Ascending aorta (tissue), 2 donors: ENCODE measurements around the gene RPL39. TPM values are rescaled to one million over a fixed set of nuclear protein-coding genes. Genes with fewer than 3 reads are reported as not detected.
"Not testable (repeated sequence)": the region's sequence is repeated elsewhere in the genome, so short reads cannot be mapped to it uniquely, and the experiment has no call there.

Source experiments
- DNase-seq, 2 donors: peaks; one replicate each; pipeline ENCODE4 v3.0.0-alpha.2; 2019; ENCODE audit warnings: low spot score in 2 of 2
- H3K27ac ChIP-seq, 2 donors: fragments of 200-600 bp; sonication (generic); one replicate each; pipeline ENCODE4 v1.5.1; 2016 to 2017; ENCODE audit warnings: mild to moderate bottlenecking in 1 of 2
- H3K27me3 ChIP-seq: fragments of 200-600 bp; sonication (generic); one replicate; pipeline ENCODE4 v1.5.1; 2017
- H3K36me3 ChIP-seq, 2 donors: fragments of 200-600 bp; sonication (generic); one replicate each; pipeline ENCODE4 v1.5.1; 2016
- H3K4me1 ChIP-seq, 2 donors: fragments of 200-600 bp; sonication (generic); one replicate each; pipeline ENCODE4 v1.5.1; 2016 to 2017; ENCODE audit warnings: mild to moderate bottlenecking in 1 of 2
- H3K4me3 ChIP-seq, 2 donors: fragments of 200-600 bp; sonication (generic); one replicate each; pipeline ENCODE4 v1.5.1; 2016 to 2017; ENCODE audit warnings: mild to moderate bottlenecking in 1 of 2
- H3K9me3 ChIP-seq, 2 donors: fragments of 200-600 bp; sonication (generic); one replicate each; pipeline ENCODE4 v1.5.1; 2016
- intact Hi-C: fragments of 100-400 bp; cut with DNase I; formaldehyde crosslinking; loops from one replicate; pipeline ENCODE4 v1.15.1; 2023
- total RNA-seq: library from RNA; depleted of rRNA; stranded (reverse); fragments of >200 nt; gene quantifications from one replicate; pipeline ENCODE4 v1.1.0, GENCODE V29; 2016
- TF ChIP-seq, protein P1 (sequence below), 3 experiments: fragments of 200-600 bp in 2 of 3; fragments of 450-650 bp in 1 of 3; sonication (generic) in 2 of 3; IDR thresholded peaks; one replicate each; pipeline ENCODE4 v1.5.1; 2016 to 2019; ENCODE audit warnings: antibody characterized with exemption in 3 of 3, mild to moderate bottlenecking in 1 of 3, moderate library complexity in 1 of 3

The RPL39 gene
- total RNA-seq, 1 donor from 2014 or later: 2,929 TPM

DNA sequence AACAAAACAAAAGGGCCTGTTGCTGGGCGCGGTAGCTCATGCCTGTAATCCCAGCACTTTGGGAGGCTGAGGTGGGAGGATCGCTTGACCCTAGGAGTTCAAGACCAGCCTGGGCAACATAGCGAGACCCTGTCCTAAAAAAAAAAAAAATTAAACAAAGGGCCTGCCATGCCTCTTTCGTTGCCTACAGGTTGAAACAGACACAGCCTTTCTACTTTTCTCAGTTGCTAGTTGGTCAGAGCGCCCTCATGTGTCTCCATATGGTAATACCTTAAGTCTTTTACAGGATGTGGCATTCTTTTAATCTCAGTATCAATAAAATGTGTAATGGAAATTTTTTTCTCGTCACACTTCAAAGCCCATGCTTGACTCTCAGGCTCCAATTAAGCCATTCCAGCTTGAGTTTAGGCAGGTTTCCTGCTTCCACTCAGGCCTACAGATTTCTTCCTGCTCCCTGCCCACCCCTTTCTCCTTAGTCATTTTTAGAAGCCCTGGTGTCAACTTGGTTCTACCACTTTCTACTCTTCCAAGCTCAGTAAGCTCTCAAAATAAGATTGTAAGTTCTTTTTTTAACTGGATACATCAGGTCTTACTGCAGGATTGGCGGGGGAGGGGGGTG lies 37.7 kb downstream of the RPL39 start:
- Histone ChIP-seq H3K9me3 (no peaks in the 10 kb centered on the region), H3K27ac (no peak overlapping the region), H3K36me3 (no peaks in the 10 kb centered on the region), H3K4me3 (no peak overlapping the region), H3K27me3 (no peaks in the 10 kb centered on the region), H3K4me1 (no peaks in the 10 kb centered on the region)
- TF ChIP-seq, protein P1, sequence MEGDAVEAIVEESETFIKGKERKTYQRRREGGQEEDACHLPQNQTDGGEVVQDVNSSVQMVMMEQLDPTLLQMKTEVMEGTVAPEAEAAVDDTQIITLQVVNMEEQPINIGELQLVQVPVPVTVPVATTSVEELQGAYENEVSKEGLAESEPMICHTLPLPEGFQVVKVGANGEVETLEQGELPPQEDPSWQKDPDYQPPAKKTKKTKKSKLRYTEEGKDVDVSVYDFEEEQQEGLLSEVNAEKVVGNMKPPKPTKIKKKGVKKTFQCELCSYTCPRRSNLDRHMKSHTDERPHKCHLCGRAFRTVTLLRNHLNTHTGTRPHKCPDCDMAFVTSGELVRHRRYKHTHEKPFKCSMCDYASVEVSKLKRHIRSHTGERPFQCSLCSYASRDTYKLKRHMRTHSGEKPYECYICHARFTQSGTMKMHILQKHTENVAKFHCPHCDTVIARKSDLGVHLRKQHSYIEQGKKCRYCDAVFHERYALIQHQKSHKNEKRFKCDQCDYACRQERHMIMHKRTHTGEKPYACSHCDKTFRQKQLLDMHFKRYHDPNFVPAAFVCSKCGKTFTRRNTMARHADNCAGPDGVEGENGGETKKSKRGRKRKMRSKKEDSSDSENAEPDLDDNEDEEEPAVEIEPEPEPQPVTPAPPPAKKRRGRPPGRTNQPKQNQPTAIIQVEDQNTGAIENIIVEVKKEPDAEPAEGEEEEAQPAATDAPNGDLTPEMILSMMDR (IDR thresholded peaks at IDR 0.05): peak in 2 of 3 experiments; percentile 6 to 19
- no peak for DNase-seq
- intact Hi-C loops: no loop called here

DNA sequence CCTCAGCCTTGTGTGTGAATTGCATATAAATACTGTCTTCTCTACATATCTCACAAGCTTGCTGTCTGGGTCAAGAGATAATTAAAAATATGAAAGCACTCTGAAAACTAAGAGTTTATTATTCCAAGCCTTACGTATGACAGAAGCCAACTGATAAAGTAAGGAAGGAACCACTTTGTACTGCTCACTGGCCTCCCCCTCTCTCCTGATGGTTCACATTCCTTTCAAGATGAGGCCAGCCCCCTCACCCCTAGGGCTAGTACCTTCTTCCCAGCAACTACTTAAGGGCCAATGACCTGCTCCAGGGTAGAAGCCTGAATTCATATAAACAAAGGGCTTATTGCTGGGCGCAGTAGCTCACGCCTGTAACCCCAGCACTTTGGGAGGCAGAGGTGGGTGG lies 38.4 kb downstream of the RPL39 start:
- Histone ChIP-seq H3K36me3 (no peaks in the 10 kb centered on the region), H3K27ac (no peak overlapping the region), H3K9me3 (no peaks in the 10 kb centered on the region), H3K4me3 (no peak overlapping the region), H3K4me1 (no peaks in the 10 kb centered on the region), H3K27me3 (no peaks in the 10 kb centered on the region)
- TF ChIP-seq, protein P1 (IDR thresholded peaks at IDR 0.05): no peak
- intact Hi-C loops: no loop called here
- DNase-seq: no peak

DNA sequence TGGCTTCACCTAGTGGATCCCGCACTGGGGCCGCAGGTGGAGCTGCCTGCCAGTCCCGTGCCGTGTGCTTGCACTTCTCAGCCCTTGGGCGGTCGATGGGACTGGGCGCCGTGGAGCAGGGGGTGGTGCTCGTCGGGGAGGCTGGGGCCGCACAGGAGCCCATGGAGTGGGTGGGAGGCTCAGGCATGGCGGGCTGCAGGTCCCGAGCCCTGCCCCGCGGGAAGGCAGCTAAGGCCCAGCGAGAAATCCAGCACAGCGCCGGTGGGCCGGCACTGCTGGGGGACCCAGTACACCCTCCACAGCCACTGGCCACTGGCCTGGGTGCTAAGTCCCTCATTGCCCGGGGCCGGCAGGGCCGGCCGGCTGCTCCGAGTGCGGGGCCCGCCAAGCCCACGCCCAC lies 40.7 kb downstream of the RPL39 start:
- H3K27me3 ChIP-seq, intact Hi-C loops, H3K27ac ChIP-seq, DNase-seq, H3K4me3 ChIP-seq, H3K4me1 ChIP-seq, H3K9me3 ChIP-seq, H3K36me3 ChIP-seq: not testable (repeated sequence)

DNA sequence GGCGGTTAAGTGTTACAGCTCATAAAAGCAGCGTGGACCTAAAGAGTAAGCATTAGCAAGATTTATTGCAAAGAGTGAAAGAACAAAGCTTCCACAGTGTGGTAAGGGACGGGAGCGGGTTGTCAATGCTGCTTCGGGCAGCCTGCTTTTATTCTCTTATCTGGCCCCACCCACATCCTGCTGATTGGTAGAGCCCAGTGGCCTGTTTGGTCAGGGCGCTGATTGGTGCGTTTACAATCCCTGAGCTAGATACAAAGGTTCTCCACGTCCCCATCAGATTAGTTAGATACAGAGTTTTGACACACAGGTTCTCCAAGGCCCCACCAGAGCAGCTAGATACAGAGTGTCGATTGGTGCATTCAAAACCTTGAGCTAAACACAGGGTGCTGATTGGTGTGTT lies 41.3 kb downstream of the RPL39 start:
- intact Hi-C loops, H3K36me3 ChIP-seq, DNase-seq, H3K9me3 ChIP-seq, H3K4me1 ChIP-seq, H3K27ac ChIP-seq, H3K4me3 ChIP-seq, H3K27me3 ChIP-seq: not testable (repeated sequence)

DNA sequence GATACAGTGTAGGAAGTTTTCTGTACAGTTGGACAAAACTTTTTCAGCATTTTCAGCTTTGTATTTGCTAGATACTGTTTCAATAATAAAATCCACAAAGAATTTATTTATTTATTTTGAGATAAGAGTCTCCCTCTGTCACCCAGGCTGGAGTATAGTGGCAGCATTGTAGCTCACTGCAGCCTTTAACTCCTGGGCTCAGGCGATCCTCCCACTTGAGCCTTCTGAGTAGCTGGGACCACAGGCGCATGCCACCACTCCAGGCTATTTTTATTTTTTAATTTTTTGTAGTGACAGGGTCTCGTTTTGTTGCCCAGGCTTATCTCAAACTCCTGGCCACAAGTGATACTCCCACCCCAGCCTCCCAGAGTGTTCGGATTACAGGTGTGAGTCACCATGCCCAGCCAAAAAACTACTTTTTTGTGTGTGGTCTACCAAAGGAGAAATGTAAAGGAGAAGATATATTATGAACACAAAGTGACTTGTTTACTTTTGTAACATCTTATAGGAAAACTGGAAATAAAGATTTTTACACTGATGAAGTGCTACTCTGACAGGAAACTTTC lies 46.1 kb downstream of the RPL39 start:
- intact Hi-C loops: no loop called here
- DNase-seq: no peak
- H3K27me3 ChIP-seq: no peaks in the 10 kb centered on the region
- H3K9me3 ChIP-seq: no peaks in the 10 kb centered on the region
- H3K36me3 ChIP-seq: no peaks in the 10 kb centered on the region
- H3K4me3 ChIP-seq: no peak overlapping the region
- H3K4me1 ChIP-seq: no peaks in the 10 kb centered on the region
- TF ChIP-seq, protein P1 (IDR thresholded peaks at IDR 0.05): no peak
- no peak overlapping the region for H3K27ac ChIP-seq

DNA sequence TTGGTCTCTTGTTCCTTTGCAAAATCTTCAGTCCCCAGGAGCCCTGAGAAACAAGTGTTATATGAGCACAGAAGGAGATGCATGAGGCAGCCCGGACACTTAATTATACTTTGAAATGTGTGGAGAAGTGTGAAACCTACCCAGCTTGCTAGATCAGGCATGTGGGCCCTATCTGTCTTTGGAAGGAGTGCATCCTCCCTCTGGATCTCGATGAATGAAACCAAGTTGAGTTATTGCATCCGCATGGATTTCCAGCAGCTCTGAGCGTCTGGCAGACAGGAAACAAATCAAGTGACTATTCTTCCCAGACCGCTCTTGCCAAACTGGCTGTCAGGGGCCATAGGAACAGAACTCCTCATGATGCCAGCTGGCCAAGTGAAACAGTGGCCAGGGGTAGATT lies 52.7 kb downstream of the RPL39 start:
- intact Hi-C loops: no loop called here
- Histone ChIP-seq H3K4me1 (no peaks in the 10 kb centered on the region), H3K36me3 (no peaks in the 10 kb centered on the region), H3K27ac (no peak overlapping the region), H3K9me3 (no peaks in the 10 kb centered on the region), H3K27me3 (no peaks in the 10 kb centered on the region), H3K4me3 (no peak overlapping the region)
- no peak for DNase-seq
- TF ChIP-seq, protein P1 (IDR thresholded peaks at IDR 0.05): no peak

Other genes starting within 250 kb of the RPL39 start
- 22.2 TPM for gene STEEP1, start 226.2 kb downstream of the RPL39 start, total RNA-seq
- gene UBE2A, start 217.1 kb downstream of the RPL39 start, total RNA-seq: 28.4 TPM
- gene NKRF, start 185.2 kb downstream of the RPL39 start, total RNA-seq: 2.8 TPM
- 10.6 TPM for gene SEPTIN6, start 98.5 kb downstream of the RPL39 start, total RNA-seq
- gene SOWAHD, start 33.0 kb downstream of the RPL39 start, total RNA-seq: not detected
- gene UPF3B, start 61.3 kb upstream of the RPL39 start, total RNA-seq: not detected
- gene RNF113A, start 80.1 kb upstream of the RPL39 start, total RNA-seq: 8.8 TPM
- gene NDUFA1, start 80.2 kb upstream of the RPL39 start, total RNA-seq: 24.5 TPM
- gene AKAP14, start 104.3 kb upstream of the RPL39 start, total RNA-seq: not detected
- gene NKAP, start 152.1 kb upstream of the RPL39 start, total RNA-seq: 1.2 TPM